H9 (cell line): ENCODE measurements around the gene PARG. TPM values are rescaled to one million over a fixed set of nuclear protein-coding genes. Genes with fewer than 3 reads are reported as not detected.

Experiments
- DNase-seq: peaks from one replicate; pipeline ENCODE4 v3.0.0-alpha.2; 2017
- H2AFZ ChIP-seq: one replicate; pipeline ENCODE4 v1.6.1; 2013; ENCODE audit warnings: mild to moderate bottlenecking, low read length, control low read depth, moderate library complexity
- H2AK5ac ChIP-seq: 2 replicates; pipeline ENCODE4 v1.6.1; 2013; ENCODE audit warnings: low read length, control low read depth, mixed read lengths; ENCODE audit not compliant: insufficient read length
- H2BK120ac ChIP-seq: one replicate; pipeline ENCODE4 v1.6.1; 2013; ENCODE audit warnings: low read depth, mild to moderate bottlenecking, low read length, control low read depth, inconsistent platforms; ENCODE audit not compliant: poor library complexity, severe bottlenecking
- H2BK12ac ChIP-seq: 2 replicates; pipeline ENCODE4 v1.6.1; 2013; ENCODE audit warnings: low read length, control low read depth, mixed read lengths, low read depth; ENCODE audit not compliant: insufficient read length
- H2BK15ac ChIP-seq: 2 replicates; pipeline ENCODE4 v1.6.1; 2013; ENCODE audit warnings: low read depth, low read length, control low read depth
- H2BK20ac ChIP-seq: one replicate; pipeline ENCODE4 v1.6.1; 2013; ENCODE audit warnings: low read depth, mild to moderate bottlenecking, low read length, control low read depth, inconsistent platforms; ENCODE audit not compliant: poor library complexity, severe bottlenecking
- H2BK5ac ChIP-seq: 2 replicates; pipeline ENCODE4 v1.6.1; 2013; ENCODE audit warnings: low read length, control low read depth, mixed read lengths; ENCODE audit not compliant: insufficient read length
- H3K14ac ChIP-seq: 2 replicates; pipeline ENCODE4 v1.6.1; 2013; ENCODE audit warnings: low read length, control low read depth; ENCODE audit not compliant: insufficient read depth
- H3K18ac ChIP-seq: 2 replicates; pipeline ENCODE4 v1.6.1; 2013; ENCODE audit warnings: low read depth, mild to moderate bottlenecking, mixed read lengths, low read length, control low read depth; ENCODE audit not compliant: insufficient read length
- H3K23ac ChIP-seq: 2 replicates; pipeline ENCODE4 v1.6.1; 2013; ENCODE audit warnings: low read length, control low read depth, mixed read lengths, low read depth; ENCODE audit not compliant: insufficient read length
- H3K23me2 ChIP-seq: 2 replicates; pipeline ENCODE4 v1.6.1; 2013; ENCODE audit warnings: low read depth, mild to moderate bottlenecking, mixed read lengths, low read length, control low read depth; ENCODE audit not compliant: insufficient read length, poor library complexity, severe bottlenecking
- H3K27ac ChIP-seq: 2 replicates; pipeline ENCODE4 v1.5.1; 2013; ENCODE audit warnings: low read length, control low read depth, mixed read lengths, low read depth; ENCODE audit not compliant: insufficient read length
- H3K27me3 ChIP-seq: 2 replicates; pipeline ENCODE4 v1.6.1; 2013; ENCODE audit warnings: low read length, control low read depth, inconsistent platforms; ENCODE audit not compliant: insufficient read depth
- H3K4ac ChIP-seq: 2 replicates; pipeline ENCODE4 v1.6.1; 2013; ENCODE audit warnings: low read depth, mild to moderate bottlenecking, control low read depth, inconsistent platforms, low read length, moderate library complexity
- H3K4me1 ChIP-seq: 2 replicates; pipeline ENCODE4 v1.6.1; 2013; ENCODE audit warnings: low read length, control low read depth, inconsistent platforms; ENCODE audit not compliant: insufficient read depth
- H3K4me2 ChIP-seq: 2 replicates; pipeline ENCODE4 v1.6.1; 2013; ENCODE audit warnings: low read length, control low read depth, mixed read lengths; ENCODE audit not compliant: insufficient read length, insufficient read depth
- H3K56ac ChIP-seq: 2 replicates; pipeline ENCODE4 v1.6.1; 2013; ENCODE audit warnings: low read depth, mild to moderate bottlenecking, mixed read lengths, low read length, control low read depth; ENCODE audit not compliant: insufficient read length
- H3K79me1 ChIP-seq: 2 replicates; pipeline ENCODE4 v1.6.1; 2013; ENCODE audit warnings: low read depth, mild to moderate bottlenecking, moderate library complexity, low read length, control low read depth, inconsistent platforms; ENCODE audit not compliant: insufficient read depth, poor library complexity, severe bottlenecking
- H3K79me2 ChIP-seq: 2 replicates; pipeline ENCODE4 v1.6.1; 2013; ENCODE audit warnings: low read length, control low read depth, inconsistent platforms; ENCODE audit not compliant: insufficient read depth
- H3K9ac ChIP-seq: 2 replicates; pipeline ENCODE4 v1.6.1; 2013; ENCODE audit warnings: low read length, control low read depth, mixed read lengths; ENCODE audit not compliant: insufficient read length; ENCODE audit errors: extremely low read depth
- H3K9me3 ChIP-seq: one replicate; pipeline ENCODE4 v1.6.1; 2013; ENCODE audit warnings: low read depth, low read length, inconsistent platforms; ENCODE audit not compliant: control insufficient read depth
- H3T11ph ChIP-seq: one replicate; pipeline ENCODE4 v1.6.1; 2013; ENCODE audit warnings: mild to moderate bottlenecking, low read length, control low read depth, inconsistent platforms
- H4K20me1 ChIP-seq: one replicate; pipeline ENCODE4 v1.6.1; 2013; ENCODE audit not compliant: control insufficient read depth, insufficient read length, insufficient read depth
- H4K5ac ChIP-seq: 2 replicates; pipeline ENCODE4 v1.6.1; 2013; ENCODE audit warnings: low read depth, mild to moderate bottlenecking, mixed read lengths, low read length, control low read depth; ENCODE audit not compliant: insufficient read length
- H4K8ac ChIP-seq: replicated peaks from 2 replicates; pipeline ENCODE4 v1.6.1; 2013; ENCODE audit warnings: low read length, control low read depth, mixed read lengths, low read depth; ENCODE audit not compliant: insufficient read length
- H4K91ac ChIP-seq: 2 replicates; pipeline ENCODE4 v1.6.1; 2013; ENCODE audit warnings: low read depth, mild to moderate bottlenecking, moderate library complexity, mixed read lengths, low read length, control low read depth; ENCODE audit not compliant: insufficient read length
- H3K27ac Mint-ChIP-seq, 3 experiments: 2 replicates in 2 of 3; 3 replicates in 1 of 3; pipeline ENCODE4 v1.8.0; 2020 to 2021; ENCODE audit warnings: mixed read lengths in 3 of 3, mild to moderate bottlenecking in 1 of 3, moderate library complexity in 1 of 3
- H3K27me3 Mint-ChIP-seq: 2 replicates; pipeline ENCODE4 v1.8.0; 2021; ENCODE audit warnings: low read depth, mild to moderate bottlenecking, moderate library complexity, mixed read lengths
- H3K36me3 Mint-ChIP-seq, 3 experiments: 2 replicates in 2 of 3; 3 replicates in 1 of 3; pipeline ENCODE4 v1.8.0; 2020 to 2021; ENCODE audit warnings: low read depth in 3 of 3, mixed read lengths in 3 of 3; ENCODE audit not compliant: insufficient read depth in 1 of 3
- H3K4me1 Mint-ChIP-seq, 2 experiments: 2 replicates each; pipeline ENCODE4 v1.8.0; 2020; ENCODE audit warnings: mixed read lengths in 2 of 2
- H3K4me3 Mint-ChIP-seq, 2 experiments: 2 replicates in 1 of 2; 3 replicates in 1 of 2; pipeline ENCODE4 v1.8.0; 2020 to 2021; ENCODE audit warnings: mild to moderate bottlenecking in 2 of 2, mixed read lengths in 2 of 2, moderate library complexity in 1 of 2
- H3K9me3 Mint-ChIP-seq, 2 experiments: 2 replicates in 1 of 2; 3 replicates in 1 of 2; pipeline ENCODE4 v1.8.0; 2020; ENCODE audit warnings: mild to moderate bottlenecking in 2 of 2, mixed read lengths in 2 of 2, moderate library complexity in 1 of 2
- WGBS: extraction: QIAGEN DNeasy Blood & Tissue Kit; methylation state at CpG from one replicate; pipeline ENCODE4 v1.1.7; 2013; ENCODE audit warnings: missing lambda C conversion rate, low lambda C conversion rate, mixed read lengths; ENCODE audit not compliant: insufficient read length; ENCODE audit errors: extremely low coverage; 5-methylcytosine and 5-hydroxymethylcytosine counted together
- total RNA-seq: library from RNA; stranded (reverse); gene quantifications from 2 replicates; pipeline ENCODE4 v1.2.1, GENCODE V29; 2021
- TF ChIP-seq, protein P1 (sequence below): fragments of 200-600 bp; sonication (generic); conservative IDR thresholded peaks from 3 replicates; pipeline ENCODE4 v1.8.0; 2021; ENCODE audit warnings: antibody characterized with exemption, mild to moderate bottlenecking

PARG gene
- total RNA-seq, 1 experiment from 2014 or later, result 48.3 TPM

DNA sequence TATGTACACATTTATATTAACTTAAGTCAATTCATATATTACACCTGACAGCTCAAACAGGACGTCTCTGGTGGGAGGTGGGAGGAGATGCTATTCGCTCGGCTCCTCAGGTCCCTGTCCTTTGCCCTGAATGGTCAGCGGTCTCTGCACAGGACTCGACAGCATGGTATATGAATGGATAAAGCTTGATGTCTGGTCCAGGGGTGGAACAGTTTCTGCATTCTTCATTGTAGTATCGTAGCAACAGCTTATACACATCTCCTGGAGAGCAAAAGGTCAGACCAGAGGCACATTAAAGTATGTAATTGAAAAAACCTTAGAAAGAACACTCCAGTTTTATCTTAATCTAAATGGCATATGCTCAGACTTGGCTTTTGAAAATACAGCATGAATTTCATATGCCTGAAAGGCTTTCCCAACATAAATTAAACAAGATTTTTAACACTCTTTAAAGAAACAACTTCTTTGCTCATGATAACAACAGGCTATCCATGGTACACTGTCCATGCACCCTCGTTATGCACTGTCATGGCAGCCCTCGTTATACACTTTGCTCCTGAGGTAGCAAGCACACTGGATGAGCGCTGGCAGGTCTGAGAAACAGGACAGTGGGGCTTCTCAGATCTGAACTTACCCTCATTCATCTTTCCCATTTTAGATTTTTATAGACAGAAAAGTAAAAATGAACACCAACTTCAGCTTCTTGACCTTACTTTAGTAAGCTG is 122.4 kb downstream of the PARG start:
- H2AFZ ChIP-seq, result no peak overlapping the region
- no peaks in the 10 kb centered on the region for H3K4me1 ChIP-seq
- no peak overlapping the region for H4K5ac ChIP-seq
- Mint-ChIP-seq H3K27me3 (no peaks in the 10 kb centered on the region), H3K9me3 (peaks cover 7 to 8% of the 10 kb centered on the region in 2 experiments; a peak in 3 of 5 replicates), H3K36me3 (peaks cover 25 to 50% (median 38%) of the 10 kb centered on the region in 3 experiments), H3K27ac (no peak overlapping the region), H3K4me1 (no peaks in the 10 kb centered on the region), H3K4me3 (no peak overlapping the region)
- no peak overlapping the region for H3K14ac ChIP-seq
- H2BK15ac ChIP-seq, result no peak overlapping the region
- no CpG with 5 or more reads among the region's 9 CpGs for WGBS
- H3K79me1 ChIP-seq, result no peaks in the 10 kb centered on the region
- no peak overlapping the region for H3K9ac ChIP-seq
- H2BK5ac ChIP-seq, result no peak overlapping the region
- no peaks in the 10 kb centered on the region for H3K79me2 ChIP-seq
- H4K8ac ChIP-seq, result no peak overlapping the region
- no peak overlapping the region for H3K4ac ChIP-seq
- no peak overlapping the region for H3K4me2 ChIP-seq
- H3K9me3 ChIP-seq, result no peaks in the 10 kb centered on the region
- TF ChIP-seq, protein P1, sequence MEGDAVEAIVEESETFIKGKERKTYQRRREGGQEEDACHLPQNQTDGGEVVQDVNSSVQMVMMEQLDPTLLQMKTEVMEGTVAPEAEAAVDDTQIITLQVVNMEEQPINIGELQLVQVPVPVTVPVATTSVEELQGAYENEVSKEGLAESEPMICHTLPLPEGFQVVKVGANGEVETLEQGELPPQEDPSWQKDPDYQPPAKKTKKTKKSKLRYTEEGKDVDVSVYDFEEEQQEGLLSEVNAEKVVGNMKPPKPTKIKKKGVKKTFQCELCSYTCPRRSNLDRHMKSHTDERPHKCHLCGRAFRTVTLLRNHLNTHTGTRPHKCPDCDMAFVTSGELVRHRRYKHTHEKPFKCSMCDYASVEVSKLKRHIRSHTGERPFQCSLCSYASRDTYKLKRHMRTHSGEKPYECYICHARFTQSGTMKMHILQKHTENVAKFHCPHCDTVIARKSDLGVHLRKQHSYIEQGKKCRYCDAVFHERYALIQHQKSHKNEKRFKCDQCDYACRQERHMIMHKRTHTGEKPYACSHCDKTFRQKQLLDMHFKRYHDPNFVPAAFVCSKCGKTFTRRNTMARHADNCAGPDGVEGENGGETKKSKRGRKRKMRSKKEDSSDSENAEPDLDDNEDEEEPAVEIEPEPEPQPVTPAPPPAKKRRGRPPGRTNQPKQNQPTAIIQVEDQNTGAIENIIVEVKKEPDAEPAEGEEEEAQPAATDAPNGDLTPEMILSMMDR, result no peak
- no peaks in the 10 kb centered on the region for H3K27me3 ChIP-seq
- no peak overlapping the region for H4K91ac ChIP-seq
- H3K23ac ChIP-seq, result no peak overlapping the region
- H2BK12ac ChIP-seq, result no peak overlapping the region
- DNase-seq, result no peak
- no peak overlapping the region for H2BK120ac ChIP-seq
- no peak overlapping the region for H2AK5ac ChIP-seq
- H4K20me1 ChIP-seq, result no peaks in the 10 kb centered on the region
- no peak overlapping the region for H2BK20ac ChIP-seq
- H3T11ph ChIP-seq, result no peak overlapping the region
- no peak overlapping the region for H3K56ac ChIP-seq
- no peak overlapping the region for H3K27ac ChIP-seq
- no peak overlapping the region for H3K18ac ChIP-seq
- no peaks in the 10 kb centered on the region for H3K23me2 ChIP-seq
